Vagina (tissue), 2 donors: ENCODE data around the gene DPP6.

ENCODE experiments used
- POLR2AphosphoS5 ChIP-seq, 2 donors: sonication (generic); formaldehyde crosslinking; IDR thresholded peaks; one replicate each; pipeline ENCODE4 v1.9.0; 2017; ENCODE audit warnings: antibody characterized with exemption in 2 of 2, mild to moderate bottlenecking in 2 of 2, low read depth in 1 of 2; ENCODE audit not compliant: insufficient read depth in 1 of 2
- TF ChIP-seq, protein P1 (sequence below), 3 experiments: fragments of 450-650 bp in 2 of 3; fragments of 200-600 bp in 1 of 3; sonication (generic) in 1 of 3; IDR thresholded peaks; one replicate each; pipeline ENCODE4 v1.5.1; 2017 to 2019; ENCODE audit warnings: antibody characterized with exemption in 3 of 3, mild to moderate bottlenecking in 2 of 3, moderate library complexity in 2 of 3

DNA sequence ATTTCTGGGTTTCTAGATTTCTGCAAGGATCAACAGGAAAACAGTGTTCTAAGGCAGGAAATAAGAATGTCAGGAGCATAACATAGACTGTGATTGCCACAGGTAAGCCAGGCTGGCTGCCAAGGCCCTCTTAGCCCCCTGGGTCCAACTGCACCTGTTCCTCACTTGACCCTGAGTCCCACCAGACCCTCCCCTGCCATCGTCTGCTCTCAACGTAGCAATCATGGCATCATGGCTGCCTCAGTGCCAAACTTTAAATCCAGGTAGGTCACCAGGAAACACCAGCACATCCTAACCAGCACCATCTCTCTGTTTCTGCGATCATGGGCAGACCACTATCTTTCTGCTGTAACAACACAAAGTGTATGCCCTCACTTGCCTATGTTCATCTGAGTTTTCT lies 683.6 kb downstream of the DPP6 start:
- TF ChIP-seq, protein P1, sequence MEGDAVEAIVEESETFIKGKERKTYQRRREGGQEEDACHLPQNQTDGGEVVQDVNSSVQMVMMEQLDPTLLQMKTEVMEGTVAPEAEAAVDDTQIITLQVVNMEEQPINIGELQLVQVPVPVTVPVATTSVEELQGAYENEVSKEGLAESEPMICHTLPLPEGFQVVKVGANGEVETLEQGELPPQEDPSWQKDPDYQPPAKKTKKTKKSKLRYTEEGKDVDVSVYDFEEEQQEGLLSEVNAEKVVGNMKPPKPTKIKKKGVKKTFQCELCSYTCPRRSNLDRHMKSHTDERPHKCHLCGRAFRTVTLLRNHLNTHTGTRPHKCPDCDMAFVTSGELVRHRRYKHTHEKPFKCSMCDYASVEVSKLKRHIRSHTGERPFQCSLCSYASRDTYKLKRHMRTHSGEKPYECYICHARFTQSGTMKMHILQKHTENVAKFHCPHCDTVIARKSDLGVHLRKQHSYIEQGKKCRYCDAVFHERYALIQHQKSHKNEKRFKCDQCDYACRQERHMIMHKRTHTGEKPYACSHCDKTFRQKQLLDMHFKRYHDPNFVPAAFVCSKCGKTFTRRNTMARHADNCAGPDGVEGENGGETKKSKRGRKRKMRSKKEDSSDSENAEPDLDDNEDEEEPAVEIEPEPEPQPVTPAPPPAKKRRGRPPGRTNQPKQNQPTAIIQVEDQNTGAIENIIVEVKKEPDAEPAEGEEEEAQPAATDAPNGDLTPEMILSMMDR (IDR thresholded peaks at IDR 0.05), result no peak
- TF ChIP-seq POLR2AphosphoS5 (IDR thresholded peaks at IDR 0.05; ENCODE audit: insufficient read depth in 1 of 2, low read depth in 1 of 2), result no peak
